Anterior cingulate cortex (tissue), 58 donors: ENCODE data around the gene DAB2.
"Not testable (repeated sequence)": the region's sequence is repeated elsewhere in the genome, so short reads cannot be mapped to it uniquely, and the experiment has no call there.

Source experiments
- DNase-seq, 58 donors: peaks; one replicate each; lab custom pipeline; 2025; lab: John Stamatoyannopoulos, UW

Gene DAB2

GRCh38 chr5:39353717-39354399 is 70.9 kb downstream of the DAB2 start:
- peak in 1 of 58 donors; percentile 1 for DNase-seq

GRCh38 chr5:39352951-39353350 is 71.8 kb downstream of the DAB2 start:
- DNase-seq: peak in 9 of 58 donors; percentile 1 to 10 (median 6)

- DNase-seq: no peak
Observed at GRCh38 chr5:39352170-39352569, 72.6 kb downstream of the DAB2 start.

- no peak for DNase-seq
Observed at GRCh38 chr5:39349484-39349883, 75.3 kb downstream of the DAB2 start.

DNA sequence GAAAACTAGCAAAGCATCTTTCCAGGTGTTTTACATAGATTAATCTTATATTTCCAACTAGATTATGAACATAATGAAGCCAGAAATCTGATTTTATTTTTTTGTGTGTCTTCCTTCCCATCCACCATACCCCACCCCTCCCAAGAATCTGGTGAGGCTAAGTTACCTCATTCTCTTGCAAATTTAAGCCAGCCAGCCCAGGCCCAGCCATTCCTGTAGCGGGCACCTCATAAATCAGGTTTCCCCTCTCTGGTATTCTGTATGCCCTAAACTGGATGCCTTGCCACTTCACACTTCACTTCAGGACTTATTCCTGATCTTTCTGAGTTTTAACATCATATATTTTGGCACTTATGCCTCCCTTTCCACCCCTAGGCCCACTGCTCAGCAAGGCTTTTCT is 82.3 kb downstream of the DAB2 start:
- no peak for DNase-seq

DNA sequence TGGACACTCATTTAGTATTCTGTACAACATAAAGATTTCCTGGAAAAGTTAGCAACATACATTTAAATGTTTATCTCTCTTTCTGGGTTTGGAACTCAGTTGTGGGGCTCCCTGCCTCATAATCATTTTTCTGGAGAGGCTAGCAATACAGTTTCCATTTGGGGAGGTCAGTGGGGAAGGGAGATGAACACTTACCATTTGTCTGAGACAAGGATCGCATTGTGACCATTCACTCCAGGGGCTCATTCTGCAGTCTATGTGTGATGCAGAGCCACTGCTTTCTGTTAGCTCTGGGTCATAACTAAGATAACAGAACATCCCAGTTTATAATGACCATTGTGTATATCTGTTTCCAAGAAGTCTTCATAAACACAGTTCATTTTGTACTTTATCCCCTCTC is 82.9 kb downstream of the DAB2 start:
- no peak for DNase-seq

- no peak for DNase-seq
Observed at GRCh38 chr5:39340506-39340905, 84.3 kb downstream of the DAB2 start.

- DNase-seq: no peak
Observed at GRCh38 chr5:39337252-39337915, 87.4 kb downstream of the DAB2 start.

- DNase-seq: not testable (repeated sequence)
Observed at GRCh38 chr5:39334296-39334695, 90.5 kb downstream of the DAB2 start.

GRCh38 chr5:39333104-39333503 is 91.7 kb downstream of the DAB2 start:
- no peak for DNase-seq

GRCh38 chr5:39331861-39332381 is 92.9 kb downstream of the DAB2 start:
- DNase-seq: no peak

- no peak for DNase-seq
Observed at GRCh38 chr5:39328731-39329130, 96.0 kb downstream of the DAB2 start.

- no peak for DNase-seq
Observed at GRCh38 chr5:39323542-39323941, 101.2 kb downstream of the DAB2 start.
